Stimulated activated CD8-positive, alpha-beta memory T cell treated with anti-CD3 and anti-CD28 coated beads, Interleukin-12 subunit alpha, Interleukin-12 subunit beta, amount 100 ng/mL, for 4 hours (primary cell): ENCODE measurements around the gene NEU4.

Experiments used
- DNase-seq: peaks from one replicate; pipeline ENCODE4 v3.0.0-alpha.2; 2020; ENCODE audit warnings: low read depth

NEU4 gene

DNA sequence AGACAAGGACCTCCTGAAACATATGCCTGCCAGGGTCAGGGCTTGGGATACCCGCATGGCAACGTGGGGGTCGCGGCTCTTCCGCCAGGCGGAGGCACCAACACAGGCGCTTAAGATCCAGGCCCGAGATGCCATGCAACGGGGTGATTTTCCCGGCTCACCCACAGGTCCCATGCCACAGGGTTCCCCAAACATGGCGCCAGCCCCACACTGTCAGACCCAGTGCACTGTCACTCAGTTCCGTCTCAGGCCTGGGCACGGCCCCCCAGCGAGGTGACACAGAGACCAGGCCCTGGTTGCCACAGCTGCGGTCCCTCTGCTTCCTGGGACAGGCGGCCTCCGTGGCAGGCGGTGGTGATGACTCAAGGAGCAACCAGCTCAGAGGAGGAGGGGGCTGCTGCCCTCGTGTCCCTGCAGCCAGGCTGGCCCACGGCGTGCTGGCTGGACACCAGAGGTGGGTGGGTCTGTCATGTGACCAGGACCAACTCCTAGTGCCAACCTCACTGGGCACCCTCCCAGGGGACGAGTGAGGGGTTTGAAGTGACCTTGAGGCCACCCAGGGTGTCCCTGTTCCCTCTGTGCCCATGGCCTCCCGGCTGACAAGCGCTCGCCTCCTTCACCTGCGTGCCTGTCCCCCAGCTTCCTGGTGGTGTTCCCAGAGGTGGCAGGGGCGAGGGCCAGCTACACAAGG, 44.8 kb downstream of the NEU4 start:
- no peak for DNase-seq

DNA sequence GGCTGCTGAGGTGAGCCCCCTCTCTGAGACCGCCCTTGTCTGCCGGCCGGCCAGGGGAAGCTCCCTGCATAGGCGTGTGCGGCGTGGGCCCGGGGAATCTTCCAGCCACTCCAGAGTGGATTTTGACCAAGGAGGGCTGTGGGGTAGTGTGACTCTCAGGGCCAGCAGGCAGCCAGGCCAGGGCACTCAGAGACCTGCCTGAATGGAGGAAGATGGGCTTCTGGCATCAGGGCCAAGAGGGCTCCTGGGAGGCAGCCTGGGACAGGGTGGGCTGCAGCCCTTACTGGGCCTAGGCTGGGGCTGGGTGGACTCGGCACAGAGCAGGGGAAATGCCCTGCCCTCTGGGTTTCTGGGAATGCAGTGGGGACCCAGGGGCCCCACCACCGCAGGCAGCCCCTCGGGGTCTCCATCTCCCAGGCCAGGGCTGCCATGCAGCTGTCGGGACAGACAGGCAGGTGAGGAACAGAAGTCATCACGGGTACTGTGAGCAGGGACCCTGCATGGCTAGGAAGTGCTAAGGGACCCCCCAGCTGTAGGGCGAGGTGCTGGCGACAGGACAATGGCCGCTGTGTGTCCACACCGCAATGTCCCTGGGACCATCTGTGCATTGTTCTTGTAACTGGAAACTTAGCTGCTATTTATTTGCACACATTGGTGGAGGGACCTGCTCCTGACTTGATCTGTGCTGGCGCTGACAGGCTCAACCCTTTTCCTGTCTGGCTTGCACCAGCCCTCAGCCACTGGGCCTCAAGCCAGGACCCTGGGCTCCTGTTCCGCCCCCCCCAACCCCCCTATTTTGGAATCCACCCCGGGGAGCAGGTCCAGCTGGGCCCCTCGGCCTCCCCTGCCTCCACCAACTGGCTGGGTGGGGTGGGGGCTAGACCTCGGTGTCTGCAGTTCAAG, 45.6 kb downstream of the NEU4 start:
- no peak for DNase-seq

DNA sequence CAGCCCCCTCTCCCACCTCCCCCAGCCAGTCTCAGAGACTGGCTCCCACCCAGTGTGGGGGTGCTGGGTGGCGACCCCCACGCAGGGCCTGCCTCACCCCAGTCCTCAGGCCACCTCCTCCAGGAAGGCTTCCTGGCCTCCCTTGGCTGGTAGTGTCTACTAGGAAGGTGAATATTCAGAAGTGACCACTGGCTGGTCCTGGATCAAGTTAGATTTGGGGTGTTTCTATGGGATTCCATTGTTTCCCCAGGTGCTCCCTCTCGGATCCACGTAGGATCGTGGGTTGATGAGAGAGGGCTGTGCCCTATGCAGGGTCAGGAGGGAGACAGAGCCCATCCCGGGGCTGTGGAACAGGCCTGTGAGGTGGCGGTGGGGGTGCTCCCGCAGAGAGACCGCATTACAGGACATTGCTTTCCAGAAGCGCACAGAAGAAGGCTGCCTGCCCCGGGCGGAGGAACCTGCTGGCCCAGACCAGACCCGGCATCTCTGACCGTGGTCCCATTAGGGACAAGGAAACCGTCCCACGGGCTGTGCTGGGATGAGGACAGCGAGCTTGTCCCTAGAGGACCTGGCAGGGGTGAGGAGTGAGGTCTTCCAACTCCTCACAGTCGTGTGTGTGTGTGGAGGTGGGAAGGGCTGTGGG, 46.4 kb downstream of the NEU4 start:
- DNase-seq, result no peak

GRCh38 chr2:241855888-241856422, 47.0 kb downstream of the NEU4 start:
- no peak for DNase-seq

DNA sequence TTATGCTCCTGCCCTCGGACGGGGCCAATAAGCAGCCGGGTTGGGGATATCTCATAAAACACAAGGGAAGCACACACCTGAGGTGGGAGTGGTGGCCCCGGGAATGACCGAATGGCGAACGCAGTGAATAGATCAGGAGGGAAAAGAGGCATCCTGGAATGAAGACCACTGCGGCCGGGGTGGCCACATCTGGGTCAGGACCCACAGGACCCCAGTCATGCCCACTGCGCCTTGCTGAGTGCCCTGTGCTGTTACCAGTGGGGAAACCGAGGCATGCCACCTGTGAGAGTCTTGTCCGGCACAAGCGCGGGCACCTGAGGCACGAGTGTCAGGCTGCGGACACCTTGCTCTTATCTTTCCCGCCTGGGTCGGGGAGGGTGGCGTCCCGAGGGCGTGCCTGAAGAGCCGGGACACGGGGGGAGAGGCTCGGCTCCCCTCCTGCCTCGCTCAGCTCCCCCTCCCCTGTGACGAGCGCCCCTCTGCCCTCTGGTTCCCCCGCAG, 48.1 kb downstream of the NEU4 start:
- DNase-seq, result no peak

GRCh38 chr2:241857572-241858121, 48.7 kb downstream of the NEU4 start:
- DNase-seq, result no peak

GRCh38 chr2:241858206-241859016, 49.4 kb downstream of the NEU4 start, which contains the start of gene PDCD1:
Gene PDCD1 (minus strand): TSS chr2:241858894. CDS start chr2:241858838, 56 bp downstream.
- peak; percentile 67 for DNase-seq

- DNase-seq, result no peak
Observed at GRCh38 chr2:241859017-241859435, 50.0 kb downstream of the NEU4 start.

DNA sequence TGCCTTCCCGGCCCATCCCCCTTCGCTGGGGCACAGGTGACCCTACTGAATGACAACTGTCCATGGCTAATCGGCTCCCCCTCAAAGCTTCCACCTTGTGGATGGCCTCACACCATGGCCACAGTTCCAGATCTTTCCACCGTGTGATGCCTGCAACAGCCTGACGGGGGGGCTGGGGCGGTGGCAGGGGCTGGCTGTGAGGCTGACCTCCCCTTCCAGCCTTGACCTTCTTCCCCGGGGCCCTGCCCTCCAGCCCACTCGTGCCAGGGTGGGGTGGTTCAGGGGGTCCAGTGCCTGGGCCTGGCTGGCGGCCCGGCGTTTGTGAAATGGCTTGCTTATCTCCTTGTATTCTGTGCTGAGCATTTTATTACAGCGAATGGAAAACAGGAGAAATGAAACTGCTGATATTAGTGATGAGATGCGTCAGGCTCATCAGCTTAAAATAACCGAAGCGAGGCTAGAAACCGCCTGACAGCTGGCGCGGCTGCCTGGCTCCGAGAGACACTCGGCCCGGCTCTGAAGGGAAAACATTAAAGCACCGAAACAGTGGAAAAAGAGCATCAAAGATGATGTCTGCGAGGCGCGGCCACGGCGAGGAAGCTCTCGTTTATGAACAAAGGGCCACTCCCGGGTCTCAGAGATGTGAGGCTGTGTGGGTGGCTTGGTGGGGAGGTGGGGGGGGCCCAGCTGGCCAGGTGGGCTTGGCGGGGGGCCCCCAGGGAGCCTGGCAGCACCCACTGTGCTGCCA, 50.6 kb downstream of the NEU4 start:
- peak; percentile 58 for DNase-seq

DNA sequence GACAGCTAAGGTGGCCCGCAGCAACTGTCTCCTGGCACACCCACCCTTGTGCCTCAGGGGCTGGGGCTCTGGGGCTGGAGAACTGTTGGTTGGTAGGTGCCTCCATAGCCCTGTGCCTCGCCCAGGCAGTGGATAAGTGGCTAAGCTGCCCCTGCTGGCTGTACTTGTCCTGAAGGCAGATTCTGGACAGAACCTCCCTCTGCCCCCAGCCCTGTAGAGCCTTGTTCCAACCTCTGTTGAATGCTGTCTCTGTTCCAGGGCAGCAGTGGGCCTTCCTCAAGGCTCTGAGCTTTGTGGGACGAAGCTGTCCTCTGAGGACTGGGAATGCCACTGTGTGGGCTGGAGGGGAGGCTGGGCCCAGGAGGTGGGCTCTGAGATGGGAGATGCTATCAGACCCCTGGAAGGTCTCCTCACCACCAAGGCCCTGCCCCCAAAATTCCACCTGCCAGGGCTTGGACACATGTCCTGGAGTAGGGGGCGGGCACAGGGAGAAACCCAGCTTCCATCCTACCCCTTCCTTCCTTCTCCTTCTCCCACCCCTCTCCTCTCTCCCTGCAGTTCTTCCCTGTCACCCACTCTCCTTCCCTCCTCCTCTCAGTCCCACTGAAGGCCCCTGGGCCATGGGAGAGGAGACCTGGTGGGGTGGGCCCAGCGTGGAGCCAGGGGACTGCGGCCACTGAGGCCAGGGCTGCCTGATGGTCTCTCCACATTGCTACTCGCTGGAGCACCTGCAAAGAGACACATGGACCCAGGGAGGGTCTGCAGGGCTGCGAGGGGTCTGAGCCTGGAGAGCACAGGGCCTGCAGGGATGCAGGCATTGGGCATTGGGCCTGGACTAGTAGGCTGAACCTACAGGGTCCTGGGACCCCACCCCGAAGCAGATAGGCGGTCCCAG, 51.4 kb downstream of the NEU4 start:
- no peak for DNase-seq

- DNase-seq, result no peak
Observed at GRCh38 chr2:241861264-241861663, 52.3 kb downstream of the NEU4 start.

- no peak for DNase-seq
Observed at GRCh38 chr2:241862093-241862492, 53.1 kb downstream of the NEU4 start.

DNA sequence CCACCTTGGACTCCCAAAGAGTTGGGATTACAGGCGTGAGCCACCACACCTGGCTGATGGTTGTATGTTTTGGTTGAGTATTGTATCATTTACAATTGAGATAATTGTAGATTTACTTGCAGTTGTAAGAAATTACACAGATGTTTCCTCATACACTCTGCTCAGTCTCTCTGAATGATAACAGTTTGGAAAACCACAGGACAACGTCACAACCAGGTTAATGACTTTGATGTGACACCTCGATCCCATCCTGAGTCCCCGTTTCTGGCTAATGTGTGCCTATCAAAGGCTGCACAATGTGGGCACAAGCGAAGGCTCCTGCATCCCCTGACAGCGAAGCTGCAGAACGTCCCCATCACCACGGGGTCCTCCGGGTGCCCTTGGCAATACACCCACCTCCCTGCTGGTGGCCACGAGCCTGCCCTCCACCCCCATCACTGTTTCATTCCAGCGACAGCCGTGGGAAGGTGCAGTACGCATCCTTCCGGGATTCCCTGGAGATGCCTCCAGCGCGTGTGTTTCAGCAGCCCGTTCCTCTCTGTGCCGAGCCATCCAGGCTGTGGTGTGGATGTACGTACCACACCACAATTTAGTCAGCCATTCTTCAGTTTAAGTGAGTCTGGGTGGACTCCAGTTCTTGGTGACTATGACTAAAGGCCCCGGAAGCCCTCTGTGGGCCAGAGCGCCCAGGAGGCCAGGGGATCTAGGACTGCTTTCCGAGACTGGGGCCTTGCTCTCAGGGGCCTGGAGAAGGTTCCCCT, 54.0 kb downstream of the NEU4 start:
- DNase-seq, result no peak

- peak; percentile 44 for DNase-seq
Observed at GRCh38 chr2:241863536-241863954, 54.6 kb downstream of the NEU4 start.

GRCh38 chr2:241864168-241864849, 55.3 kb downstream of the NEU4 start:
- no peak for DNase-seq

DNA sequence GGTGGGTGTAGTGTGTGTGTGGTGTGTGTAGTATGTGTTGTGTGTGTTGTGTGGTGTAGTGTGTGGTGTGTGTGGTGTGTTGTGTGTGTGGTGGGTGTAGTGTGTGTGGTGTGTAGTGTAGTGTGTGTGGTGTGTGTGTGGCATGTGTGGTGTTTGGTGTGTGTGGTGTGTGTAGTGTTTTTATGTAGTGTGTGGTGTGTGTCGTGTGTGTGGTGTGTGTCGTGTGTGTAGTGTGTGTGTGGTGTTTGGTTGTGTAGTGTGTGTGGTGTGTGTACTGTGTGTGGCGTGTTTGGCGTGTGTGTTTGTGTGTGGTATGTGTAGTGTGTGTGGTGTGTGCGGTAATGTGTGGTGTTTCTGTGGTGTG, 55.8 kb downstream of the NEU4 start:
- no peak for DNase-seq

DNA sequence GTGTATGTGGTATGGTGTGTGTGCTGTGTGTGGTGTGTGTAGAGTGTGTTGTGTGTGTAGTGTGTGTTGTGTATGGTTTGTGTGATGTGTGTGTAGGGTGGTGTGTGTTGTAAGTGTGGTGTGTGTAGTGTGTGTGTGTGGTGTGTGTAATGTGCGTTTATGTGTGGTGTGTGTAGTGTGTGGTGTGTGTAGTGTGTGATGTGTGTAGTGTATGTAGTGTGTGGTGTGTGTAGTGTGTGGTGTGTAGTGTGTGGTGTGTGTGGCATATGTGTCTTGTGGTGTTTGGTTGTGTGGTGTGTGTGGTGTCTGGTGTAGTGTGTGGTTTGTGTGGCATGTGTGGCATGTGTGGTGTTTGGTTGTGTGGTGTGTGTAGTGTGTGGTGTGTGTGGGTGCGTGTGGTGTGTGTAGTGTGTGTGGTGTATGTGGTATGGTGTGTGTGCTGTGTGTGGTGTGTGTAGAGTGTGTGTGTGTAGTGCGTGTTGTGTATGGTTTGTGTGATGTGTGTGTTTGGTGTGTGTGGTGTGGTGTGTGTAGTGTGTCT, 56.5 kb downstream of the NEU4 start:
- DNase-seq, result no peak
